Esophagus muscularis mucosa (tissue), 4 donors: ENCODE results near the gene ZNF154. TPM values are rescaled to one million over a fixed set of nuclear protein-coding genes. Genes with fewer than 3 reads are reported as not detected.

Experiments used
- DNase-seq: peaks from one replicate; pipeline ENCODE4 v3.0.0-alpha.2; 2017; ENCODE audit errors: extremely low spot score
- H3K27ac ChIP-seq, 4 donors: fragments of 200-600 bp; sonication (generic); replicated peaks in 1 of 4; 1 replicate in 3 of 4; 2 replicates in 1 of 4; pipeline ENCODE4 v1.5.1; 2016 to 2019; ENCODE audit warnings: mild to moderate bottlenecking in 1 of 4
- H3K27me3 ChIP-seq, 4 donors: fragments of 200-600 bp; sonication (generic); one replicate each; pipeline versions ENCODE4 v1.5.1 to v1.6.0; 2016 to 2019
- H3K36me3 ChIP-seq, 4 donors: fragments of 200-600 bp; sonication (generic); one replicate each; pipeline ENCODE4 v1.5.1; 2016 to 2019
- H3K4me1 ChIP-seq, 4 donors: fragments of 200-600 bp; sonication (generic); one replicate each; pipeline ENCODE4 v1.5.1; 2016 to 2019
- H3K4me3 ChIP-seq, 4 donors: fragments of 200-600 bp; sonication (generic); 1 replicate in 2 of 4; 2 replicates in 2 of 4; pipeline ENCODE4 v1.5.1; 2016 to 2019; ENCODE audit warnings: mild to moderate bottlenecking in 4 of 4, moderate library complexity in 1 of 4
- H3K9me3 ChIP-seq, 4 donors: fragments of 200-600 bp; sonication (generic); 1 replicate in 3 of 4; 2 replicates in 1 of 4; pipeline ENCODE4 v1.5.1; 2016 to 2019
- EP300 ChIP-seq: sonication (generic); formaldehyde crosslinking; IDR thresholded peaks from one replicate; pipeline ENCODE4 v1.6.1; 2017; ENCODE audit warnings: antibody characterized with exemption
- POLR2A ChIP-seq: fragments of 450-650 bp; IDR thresholded peaks from one replicate; pipeline ENCODE4 v1.6.1; 2017; ENCODE audit warnings: antibody characterized with exemption, moderate library complexity, mild to moderate bottlenecking, low read depth
- POLR2AphosphoS5 ChIP-seq, 2 donors: sonication (generic); formaldehyde crosslinking; IDR thresholded peaks; one replicate each; pipeline ENCODE4 v1.6.1; 2017; ENCODE audit warnings: antibody characterized with exemption in 2 of 2
- WGBS: methylation state at CpG from one replicate; pipeline ENCODE4 v1.1.5; 2018; 5-methylcytosine and 5-hydroxymethylcytosine counted together
- intact Hi-C: fragments of 100-400 bp; cut with DNase I; formaldehyde crosslinking; loops from one replicate; pipeline ENCODE4 v1.15.1; 2023
- total RNA-seq, 4 donors: library from RNA; depleted of rRNA; stranded (reverse); fragments of >200 nt; gene quantifications; one replicate each; pipeline versions ENCODE4 v1.1.0 to v1.2.1, GENCODE V29; 2016
- TF ChIP-seq, protein P1 (sequence below), 3 experiments: fragments of 200-600 bp in 2 of 3; fragments of 450-650 bp in 1 of 3; sonication (generic) in 2 of 3; IDR thresholded peaks; one replicate each; pipeline ENCODE4 v1.5.1; 2017 to 2019; ENCODE audit warnings: antibody characterized with exemption in 3 of 3, mild to moderate bottlenecking in 2 of 3, moderate library complexity in 1 of 3

The ZNF154 gene
- total RNA-seq, result 1 to 10 TPM; 5.0 to 8.7 (median 7.1) TPM

DNA sequence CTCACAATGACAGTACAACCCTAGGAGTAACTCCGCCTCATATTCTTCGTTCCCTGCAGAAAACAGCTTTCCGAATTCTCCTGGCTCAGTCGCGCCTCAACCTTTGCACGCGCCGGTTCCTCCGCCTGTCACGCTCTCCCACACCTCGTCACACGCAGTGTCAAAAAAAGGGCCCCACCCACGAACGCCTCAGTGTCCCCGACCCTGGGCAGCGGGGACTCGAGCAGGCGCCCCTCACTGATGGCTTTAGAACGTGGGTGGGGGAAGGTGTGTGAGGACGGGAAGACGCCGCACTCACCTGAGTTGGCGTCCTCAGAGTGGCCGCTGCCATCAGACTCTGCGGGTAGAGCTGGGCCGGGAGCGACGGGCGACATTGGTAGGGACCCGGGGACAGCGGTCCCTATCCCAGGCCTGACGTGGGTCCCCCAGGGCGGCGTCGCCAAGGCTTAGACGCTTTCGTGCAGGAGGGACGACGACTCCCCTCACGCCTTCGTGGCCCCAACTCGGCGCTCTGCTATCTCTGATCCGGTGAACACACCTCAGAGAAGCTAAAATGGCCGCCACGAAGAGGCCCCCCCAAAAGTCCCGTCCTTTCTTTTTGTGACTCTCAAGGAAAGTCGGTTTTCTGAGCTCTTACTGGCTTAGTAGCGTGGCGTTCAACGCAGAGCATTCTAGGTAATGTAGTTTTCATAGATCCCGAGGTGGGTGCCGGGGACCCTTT, at the start of gene ZNF154:
ZNF154 (minus strand) TSS at position 564 of the 721 bp plus-strand sequence; CDS start at position 331, 233 bp downstream.
- Histone ChIP-seq H3K4me3 (peak within 1 kb of the TSS; percentile 54 to 82 (median 66)), H3K27ac (peak within 1 kb of the TSS; percentile 81 to 93 (median 88)), H3K27me3 (no peaks in the 10 kb centered on the region), H3K36me3 (peaks cover 8 to 17% (median 16%) of the 10 kb centered on the region in 4 donors), H3K4me1 (peaks cover 16 to 47% (median 37%) of the 10 kb centered on the region in 4 donors), H3K9me3 (peaks cover 0 to 81% (median 47%) of the 10 kb centered on the region in 4 donors)
- no peak for DNase-seq
- 9% methylated on average over 15 of the region's 53 CpGs for WGBS
- intact Hi-C loops, result no loop called here
- TF ChIP-seq POLR2A (no peak), POLR2AphosphoS5 (IDR thresholded peaks at IDR 0.05) (peak; percentile 33 to 59)

DNA sequence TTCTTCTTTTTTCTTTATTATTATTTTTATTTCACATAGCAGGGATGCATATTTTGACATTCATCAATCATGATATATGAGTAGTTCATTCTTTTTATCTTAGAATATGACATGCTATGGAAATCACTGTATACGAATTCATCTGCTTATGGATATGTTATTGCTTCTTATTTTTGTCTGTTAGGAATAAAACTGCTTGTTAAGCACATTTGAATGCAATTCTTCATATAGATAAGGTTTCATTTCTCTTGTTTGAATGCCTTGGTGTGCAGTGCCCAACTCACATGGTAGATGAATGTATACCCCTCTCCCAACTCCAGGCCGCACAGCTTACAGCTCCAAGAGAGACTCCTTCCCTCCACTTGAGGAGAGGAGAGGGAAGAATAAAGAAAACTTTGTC, 48.9 kb upstream of the ZNF154 start:
- intact Hi-C loops, result no loop called here
- Histone ChIP-seq H3K36me3 (peaks cover 51 to 99% (median 93%) of the 10 kb centered on the region in 4 donors), H3K4me3 (no peak overlapping the region), H3K9me3 (peaks cover 0 to 82% (median 45%) of the 10 kb centered on the region in 4 donors), H3K4me1 (no peaks in the 10 kb centered on the region), H3K27me3 (no peaks in the 10 kb centered on the region), H3K27ac (no peak overlapping the region)
- 85% methylated on average over 2 of the region's 2 CpGs for WGBS
- no peak for DNase-seq
- TF ChIP-seq POLR2A (no peak), EP300 (no peak), POLR2AphosphoS5 (IDR thresholded peaks at IDR 0.05) (no peak)
- TF ChIP-seq, protein P1, sequence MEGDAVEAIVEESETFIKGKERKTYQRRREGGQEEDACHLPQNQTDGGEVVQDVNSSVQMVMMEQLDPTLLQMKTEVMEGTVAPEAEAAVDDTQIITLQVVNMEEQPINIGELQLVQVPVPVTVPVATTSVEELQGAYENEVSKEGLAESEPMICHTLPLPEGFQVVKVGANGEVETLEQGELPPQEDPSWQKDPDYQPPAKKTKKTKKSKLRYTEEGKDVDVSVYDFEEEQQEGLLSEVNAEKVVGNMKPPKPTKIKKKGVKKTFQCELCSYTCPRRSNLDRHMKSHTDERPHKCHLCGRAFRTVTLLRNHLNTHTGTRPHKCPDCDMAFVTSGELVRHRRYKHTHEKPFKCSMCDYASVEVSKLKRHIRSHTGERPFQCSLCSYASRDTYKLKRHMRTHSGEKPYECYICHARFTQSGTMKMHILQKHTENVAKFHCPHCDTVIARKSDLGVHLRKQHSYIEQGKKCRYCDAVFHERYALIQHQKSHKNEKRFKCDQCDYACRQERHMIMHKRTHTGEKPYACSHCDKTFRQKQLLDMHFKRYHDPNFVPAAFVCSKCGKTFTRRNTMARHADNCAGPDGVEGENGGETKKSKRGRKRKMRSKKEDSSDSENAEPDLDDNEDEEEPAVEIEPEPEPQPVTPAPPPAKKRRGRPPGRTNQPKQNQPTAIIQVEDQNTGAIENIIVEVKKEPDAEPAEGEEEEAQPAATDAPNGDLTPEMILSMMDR (IDR thresholded peaks at IDR 0.05), result no peak

GRCh38 chr19:57755031-57755430, 46.0 kb upstream of the ZNF154 start:
- H3K9me3 ChIP-seq, result peaks cover 0 to 97% (median 65%) of the 10 kb centered on the region in 4 donors
- TF ChIP-seq POLR2A, result no peak
- no peak for TF ChIP-seq POLR2AphosphoS5 (IDR thresholded peaks at IDR 0.05)
- TF ChIP-seq EP300, result no peak
- TF ChIP-seq, protein P1 (IDR thresholded peaks at IDR 0.05), result no peak
- peaks cover 69 to 100% (median 95%) of the 10 kb centered on the region in 4 donors for H3K36me3 ChIP-seq
- DNase-seq, result no peak
- H3K27me3 ChIP-seq, result no peaks in the 10 kb centered on the region
- no peak overlapping the region for H3K27ac ChIP-seq
- intact Hi-C loops, result no loop called here
- 83% methylated on average over 4 of the region's 4 CpGs for WGBS
- H3K4me1 ChIP-seq, result no peaks in the 10 kb centered on the region
- no peak overlapping the region for H3K4me3 ChIP-seq

GRCh38 chr19:57754091-57754673, 45.2 kb upstream of the ZNF154 start:
- Histone ChIP-seq H3K4me3 (no peak overlapping the region), H3K36me3 (peaks cover 65 to 100% (median 95%) of the 10 kb centered on the region in 4 donors), H3K4me1 (peaks cover 0 to 6% (median under 1%) of the 10 kb centered on the region in 4 donors), H3K9me3 (peaks cover 0 to 100% (median 72%) of the 10 kb centered on the region in 4 donors), H3K27ac (no peak overlapping the region), H3K27me3 (no peaks in the 10 kb centered on the region)
- intact Hi-C loops, result no loop called here
- 95% methylated on average over 10 of the region's 10 CpGs for WGBS
- TF ChIP-seq POLR2A (no peak), EP300 (no peak)
- TF ChIP-seq, protein P1 (IDR thresholded peaks at IDR 0.05), result no peak
- DNase-seq, result no peak

- 94% methylated on average over 3 of the region's 3 CpGs for WGBS
- DNase-seq, result no peak
- H3K4me1 ChIP-seq, result peaks cover 17 to 25% (median 21%) of the 10 kb centered on the region in 4 donors
- no peak overlapping the region for H3K27ac ChIP-seq
- peaks cover 0 to 56% (median 43%) of the 10 kb centered on the region in 4 donors for H3K9me3 ChIP-seq
- intact Hi-C loops, result loop anchor here (10.0 kb wide), 2 partner anchors 67 to 407 kb away; partner anchors contain the start of genes ZNF329 and ZNF552
- H3K36me3 ChIP-seq, result peaks cover 34 to 50% (median 46%) of the 10 kb centered on the region in 4 donors
- TF ChIP-seq POLR2A (no peak), EP300 (no peak), POLR2AphosphoS5 (IDR thresholded peaks at IDR 0.05) (no peak)
- TF ChIP-seq, protein P1 (IDR thresholded peaks at IDR 0.05), result no peak
- H3K27me3 ChIP-seq, result no peaks in the 10 kb centered on the region
- peak overlapping the region; percentile 80 to 96 (median 86) for H3K4me3 ChIP-seq
Measured at GRCh38 chr19:57748029-57748428, 39.0 kb upstream of the ZNF154 start.
